NK-92 treated with Interleukin-12 subunit alpha and Interleukin-12 subunit beta, amount 100 ng/mL, for 24 hours (cell line): Measurements from ENCODE around the gene DPEP2.
"Not testable (repeated sequence)": the region's sequence is repeated elsewhere in the genome, so short reads cannot be mapped to it uniquely, and the experiment has no call there.

ENCODE experiments used
- DNase-seq: peaks from one replicate; lab custom pipeline; 2025; lab: John Stamatoyannopoulos, UW

The DPEP2 gene

GRCh38 chr16:67998779-67999688, at the start of gene DPEP2:
Gene DPEP2 (minus strand): TSS chr16:67999484. CDS start chr16:67993212, 6,272 bp downstream.
- DNase-seq, result not testable (repeated sequence)

GRCh38 chr16:68047987-68048386, 48.7 kb upstream of the DPEP2 start:
- no peak for DNase-seq

GRCh38 chr16:68046106-68046505, 46.8 kb upstream of the DPEP2 start:
- DNase-seq, result no peak

- no peak for DNase-seq
Measured at GRCh38 chr16:68041783-68042182, 42.5 kb upstream of the DPEP2 start.

GRCh38 chr16:68040506-68041288, 41.4 kb upstream of the DPEP2 start:
- DNase-seq, result peak; percentile 68

GRCh38 chr16:68037841-68038597, 38.7 kb upstream of the DPEP2 start:
- no peak for DNase-seq

GRCh38 chr16:68035227-68035626, 35.9 kb upstream of the DPEP2 start:
- no peak for DNase-seq

- DNase-seq, result no peak
Measured at GRCh38 chr16:68033101-68033500, 33.8 kb upstream of the DPEP2 start.

- DNase-seq, result peak; percentile 13
Measured at GRCh38 chr16:68031951-68032350, 32.7 kb upstream of the DPEP2 start.

GRCh38 chr16:68030108-68030507, 30.8 kb upstream of the DPEP2 start:
- not testable (repeated sequence) for DNase-seq

- no peak for DNase-seq
Measured at GRCh38 chr16:68028996-68029395, 29.7 kb upstream of the DPEP2 start.

GRCh38 chr16:68022728-68023537, 23.6 kb upstream of the DPEP2 start, which contains the start of the genes DDX28 and DUS2:
Gene DDX28 (minus strand): TSS chr16:68023232. CDS start chr16:68023202, 30 bp downstream.
Gene DUS2 (plus strand): TSS chr16:68023284. CDS start chr16:68038024, 14,740 bp downstream.
- peak; percentile 68 for DNase-seq

GRCh38 chr16:68022278-68022727, 23.0 kb upstream of the DPEP2 start:
- DNase-seq, result no peak

GRCh38 chr16:68021490-68021889, 22.2 kb upstream of the DPEP2 start:
- no peak for DNase-seq

- no peak for DNase-seq
Measured at GRCh38 chr16:68019167-68019680, 19.9 kb upstream of the DPEP2 start.

GRCh38 chr16:68015681-68016080, 16.4 kb upstream of the DPEP2 start, which contains the start of gene DPEP2NB:
Gene DPEP2NB (minus strand): TSS chr16:68015911. CDS start chr16:68015770, 141 bp downstream.
- DNase-seq, result no peak

- DNase-seq, result peak; percentile 19
Measured at GRCh38 chr16:68013440-68013839, 14.2 kb upstream of the DPEP2 start.

GRCh38 chr16:68009872-68010271, 10.6 kb upstream of the DPEP2 start:
- DNase-seq, result not testable (repeated sequence)

- no peak for DNase-seq
Measured at GRCh38 chr16:68009157-68009735, 10.0 kb upstream of the DPEP2 start.

- DNase-seq, result no peak
Measured at GRCh38 chr16:68005786-68006286, 6.6 kb upstream of the DPEP2 start.
